Activated naive CD4-positive, alpha-beta T cell treated with anti-CD3 and anti-CD28 coated beads, Interleukin-2, amount 50 U/mL, for 72 hours (primary cell): ENCODE data around the gene ZNF732. TPM values are rescaled to one million over a fixed set of nuclear protein-coding genes. Genes with fewer than 3 reads are reported as not detected.
A peak's percentile ranks its signal among the peaks of the same experiment; 100 is the strongest.
"Not testable (repeated sequence)": the region's sequence is repeated elsewhere in the genome, so short reads cannot be mapped to it uniquely, and the experiment has no call there.

Experiments
- ATAC-seq, 2 donors: fragments of 150-1000 bp; cut with Tn5 transposase; 2 replicates each; pipeline ENCODE4 v1.10.0; 2021; ENCODE audit warnings: mild to moderate bottlenecking in 2 of 2, moderate library complexity in 2 of 2
- DNase-seq, 2 donors: peaks; one replicate each; pipeline ENCODE4 v3.0.0; 2021 to 2022; ENCODE audit warnings: low spot score in 2 of 2
- H3K27ac Mint-ChIP-seq, 2 donors: one replicate each; pipeline ENCODE4 v1.8.0; 2022; ENCODE audit warnings: mild to moderate bottlenecking in 2 of 2, mixed read lengths in 2 of 2
- H3K36me3 Mint-ChIP-seq, 2 donors: one replicate each; pipeline ENCODE4 v1.8.0; 2022; ENCODE audit warnings: mixed read lengths in 2 of 2
- H3K9me3 Mint-ChIP-seq, 2 donors: one replicate each; pipeline ENCODE4 v1.8.0; 2022; ENCODE audit warnings: mixed read lengths in 2 of 2
- total RNA-seq, 2 donors: library from RNA; stranded (reverse); gene quantifications; one replicate each; pipeline ENCODE4 v1.2.3, GENCODE V29; 2022

ZNF732 gene
- total RNA-seq, 2 donors from 2014 or later = not detected

DNA sequence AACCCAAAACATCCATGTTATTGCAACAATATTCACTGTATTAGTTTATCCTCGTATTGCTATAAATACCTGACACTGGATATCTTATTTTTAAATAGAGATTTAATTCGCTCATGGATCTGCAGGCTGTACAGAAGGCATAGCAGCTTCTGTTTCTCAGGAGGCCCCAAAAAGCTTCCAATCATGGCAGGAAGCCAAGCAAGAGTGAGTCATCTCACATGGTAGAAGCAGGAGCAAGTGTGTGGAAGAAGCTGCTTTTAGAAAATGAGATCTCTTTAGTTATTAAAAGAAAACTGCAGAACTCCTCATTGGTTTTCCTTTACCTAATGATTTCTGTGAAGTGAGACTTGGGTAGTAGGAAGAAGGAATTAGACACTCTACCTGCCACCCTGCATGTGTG, 16.4 kb downstream of the ZNF732 start:
- H3K9me3 Mint-ChIP-seq = peaks cover 11 to 15% of the 10 kb centered on the region in 2 donors
- peaks cover 19 to 24% of the 10 kb centered on the region in 2 donors for H3K36me3 Mint-ChIP-seq
- no peak overlapping the region for H3K27ac Mint-ChIP-seq
- ATAC-seq (no peak), DNase-seq (no peak)

DNA sequence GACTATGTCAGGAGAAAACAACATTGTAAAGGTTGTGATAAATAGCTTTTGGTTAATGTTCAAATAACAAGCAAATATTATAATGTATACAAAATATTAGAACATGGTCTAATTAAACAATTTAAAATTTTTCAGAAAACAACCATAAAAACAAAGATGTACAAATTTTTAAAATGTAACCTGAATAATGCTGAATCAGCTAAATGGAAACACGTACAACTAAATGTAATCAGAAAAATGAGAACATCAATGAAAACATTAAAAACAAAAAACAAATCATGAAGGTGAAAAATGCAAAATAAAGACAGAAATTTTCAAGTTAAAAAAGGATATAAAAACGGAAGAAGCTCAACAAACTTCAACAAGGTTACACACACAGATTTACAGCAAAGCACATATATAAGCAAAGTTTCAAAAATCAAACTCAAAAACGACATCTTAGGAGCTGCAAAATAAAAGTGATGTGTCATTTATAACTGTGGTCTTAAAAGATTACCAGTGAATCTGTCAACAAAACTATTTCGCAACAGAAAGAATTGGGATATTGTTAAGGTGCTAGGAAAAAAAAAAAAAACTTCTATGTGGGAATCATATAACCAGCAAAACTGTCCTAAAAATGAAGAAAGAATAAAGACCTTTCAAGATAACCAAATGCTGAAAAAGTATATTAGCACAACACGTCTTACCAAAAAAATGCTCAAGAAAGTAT, 31.8 kb downstream of the ZNF732 start:
- H3K36me3 Mint-ChIP-seq = peaks cover 44 to 54% of the 10 kb centered on the region in 2 donors
- ATAC-seq (no peak), DNase-seq (no peak)
- no peak overlapping the region for H3K27ac Mint-ChIP-seq
- peaks cover 49 to 60% of the 10 kb centered on the region in 2 donors for H3K9me3 Mint-ChIP-seq

DNA sequence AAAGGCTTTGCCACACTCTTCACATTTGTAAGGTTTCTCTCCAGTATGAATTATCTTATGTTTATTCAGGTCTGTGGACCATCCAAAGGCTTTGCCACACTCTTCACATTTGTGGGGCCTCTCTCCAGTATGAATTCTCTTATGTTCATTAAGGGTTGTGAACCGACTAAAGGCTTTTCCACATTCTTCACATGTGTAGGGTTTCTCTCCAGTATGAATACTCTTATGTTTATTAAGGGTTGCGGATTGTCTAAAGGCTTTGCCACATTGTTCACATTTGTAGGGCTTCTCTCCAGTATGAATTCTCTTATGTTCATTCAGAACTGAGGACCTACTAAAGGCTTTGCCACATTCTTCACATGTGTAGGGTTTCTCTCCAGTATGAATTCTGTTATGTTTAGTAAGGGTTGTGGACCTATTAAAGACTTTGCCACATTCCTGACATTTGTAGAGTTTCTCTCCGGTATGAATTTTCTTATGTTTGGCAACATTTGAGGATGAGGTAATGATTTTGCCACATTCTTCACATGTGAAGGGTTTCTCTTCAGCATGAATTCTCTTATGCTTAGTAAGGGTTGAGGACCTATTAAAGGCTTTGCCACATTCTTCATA, 33.7 kb downstream of the ZNF732 start:
- DNase-seq = no peak
- Mint-ChIP-seq H3K27ac (no peak overlapping the region), H3K36me3 (peaks cover 44 to 50% of the 10 kb centered on the region in 2 donors), H3K9me3 (peaks cover 42 to 51% of the 10 kb centered on the region in 2 donors)
- ATAC-seq = no peak

DNA sequence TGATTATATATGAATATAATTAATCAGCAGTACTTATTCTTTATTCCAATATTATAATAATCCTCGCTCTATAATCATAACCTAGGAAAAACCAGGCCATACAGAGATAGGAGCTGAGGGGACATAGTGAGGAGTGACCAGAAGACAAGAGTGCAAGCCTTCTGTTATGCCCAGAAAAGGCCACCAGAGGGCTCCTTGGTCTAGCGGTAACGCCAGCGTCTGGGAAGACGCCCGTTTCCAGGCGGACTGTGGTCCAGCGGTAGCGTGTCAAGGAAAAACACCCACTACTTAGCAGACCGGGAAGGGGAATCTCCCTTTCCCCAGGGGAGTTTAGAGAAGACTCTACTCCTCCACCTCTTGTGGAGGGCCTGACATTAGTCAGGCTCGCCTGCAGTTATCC, 46.0 kb downstream of the ZNF732 start:
- not testable (repeated sequence) for H3K27ac Mint-ChIP-seq, DNase-seq, ATAC-seq
- Mint-ChIP-seq H3K36me3 (peaks cover 51 to 65% of the 10 kb centered on the region in 2 donors), H3K9me3 (peaks cover 45 to 50% of the 10 kb centered on the region in 2 donors)

DNA sequence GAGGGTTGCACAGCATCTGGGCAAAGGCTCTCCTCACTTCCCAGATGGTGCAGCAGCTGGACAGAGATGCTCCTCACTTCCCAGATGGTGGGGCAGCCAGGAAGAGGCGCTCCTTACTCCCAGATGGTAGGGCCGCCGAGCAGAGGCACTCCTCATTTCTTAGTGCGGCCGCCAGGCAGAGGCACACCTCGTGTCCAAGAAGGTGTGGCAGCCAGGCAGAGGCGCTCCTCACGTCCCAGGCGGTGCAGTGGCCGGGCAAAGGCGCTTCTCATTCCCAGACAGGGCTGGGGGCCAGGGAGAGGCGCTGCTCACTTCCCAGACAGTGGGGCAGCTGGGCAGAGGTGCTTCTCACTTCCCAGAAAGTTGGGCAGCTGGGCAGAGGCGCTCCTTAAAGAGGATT, 48.8 kb downstream of the ZNF732 start:
- Mint-ChIP-seq H3K36me3 (peaks cover 54 to 60% of the 10 kb centered on the region in 2 donors), H3K27ac (no peak overlapping the region), H3K9me3 (peaks cover 39 to 48% of the 10 kb centered on the region in 2 donors)
- ATAC-seq = no peak
- DNase-seq = no peak

DNA sequence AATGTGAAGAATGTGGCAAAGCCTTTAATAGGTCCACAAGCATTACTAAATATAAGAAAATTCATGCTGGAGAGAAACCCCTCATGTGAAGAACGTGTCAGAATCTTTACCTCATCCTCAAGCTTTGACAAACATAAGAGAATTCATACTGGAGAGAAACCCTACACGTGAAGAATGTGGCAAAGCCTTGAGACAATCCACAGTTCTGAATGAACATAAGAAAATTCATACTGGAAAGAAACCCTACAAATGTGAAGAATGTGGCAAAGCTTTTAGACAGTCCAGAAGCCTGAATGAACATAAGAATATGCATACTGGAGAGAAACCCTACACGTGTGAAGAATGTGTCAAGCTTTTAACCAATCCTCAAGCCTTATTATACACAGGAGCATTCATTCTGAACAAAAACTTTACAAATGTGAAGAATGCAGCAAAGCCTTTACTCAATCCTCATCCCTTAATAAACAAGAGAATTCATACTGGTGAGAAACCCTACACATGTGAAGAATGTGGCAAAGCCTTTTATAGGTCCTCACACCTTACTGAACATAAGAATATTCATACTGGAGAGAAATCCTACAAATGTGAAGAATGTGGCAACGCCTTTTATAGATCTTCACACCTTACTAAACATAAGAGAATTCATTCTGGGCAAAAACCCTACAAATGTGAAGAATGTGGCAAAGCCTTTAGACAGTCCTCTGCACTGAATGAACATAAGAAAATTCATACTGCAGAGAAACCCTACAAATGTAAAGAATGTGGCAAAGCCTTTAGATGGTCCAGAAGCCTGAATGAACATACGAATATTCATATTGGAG, 51.1 kb downstream of the ZNF732 start:
- peaks cover 26 to 38% of the 10 kb centered on the region in 2 donors for H3K9me3 Mint-ChIP-seq
- DNase-seq = no peak
- H3K36me3 Mint-ChIP-seq = peaks cover 38 to 47% of the 10 kb centered on the region in 2 donors
- no peak overlapping the region for H3K27ac Mint-ChIP-seq
- no peak for ATAC-seq

DNA sequence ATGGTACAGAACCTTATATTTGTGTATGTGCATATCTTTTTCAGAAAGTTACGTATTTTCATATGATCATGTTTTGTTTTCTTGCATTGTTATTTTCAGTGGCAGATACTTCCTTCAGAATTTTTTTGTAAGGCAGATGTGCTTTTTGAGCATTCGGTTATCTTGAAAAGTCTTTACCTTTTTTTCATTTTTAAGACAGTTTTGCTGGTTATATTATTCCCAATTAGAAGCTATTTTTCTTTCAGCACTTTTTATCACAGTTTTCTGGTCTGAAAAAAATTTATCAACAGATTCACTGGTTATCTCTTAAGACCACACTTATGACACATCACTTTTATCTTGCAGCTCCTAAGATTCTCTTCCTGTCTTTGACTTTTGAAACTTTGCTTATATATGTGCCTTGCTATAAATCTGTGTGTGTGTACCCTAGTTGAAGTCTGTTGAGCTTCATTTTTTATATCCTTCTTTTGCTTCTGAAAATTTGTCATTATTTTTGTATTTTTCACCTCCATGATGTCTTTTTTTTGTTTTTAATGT, 53.1 kb downstream of the ZNF732 start:
- DNase-seq (no peak), ATAC-seq (no peak)

DNA sequence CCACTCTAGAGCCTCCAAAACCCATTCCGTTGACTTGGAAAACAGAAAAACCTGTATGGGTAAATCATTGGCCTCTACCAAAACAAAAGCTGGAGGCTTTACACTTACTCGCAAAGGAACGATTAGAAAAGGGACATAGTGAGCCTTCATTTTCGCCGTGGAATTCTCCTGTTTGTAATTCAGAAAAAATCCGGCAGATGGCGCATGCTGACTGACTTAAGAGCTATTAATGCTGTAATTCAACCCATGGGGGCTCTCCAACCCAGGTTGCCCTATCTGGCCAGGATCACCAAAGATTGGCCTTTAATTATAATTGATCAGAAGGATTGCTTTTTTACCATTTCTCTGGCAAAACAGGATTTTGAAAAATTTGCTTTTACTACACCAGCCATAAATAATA, 60.8 kb downstream of the ZNF732 start:
- DNase-seq (peak in 1 of 2 donors; percentile 72), ATAC-seq (no peak)
- Mint-ChIP-seq H3K36me3 (peaks cover 10 to 12% of the 10 kb centered on the region in 2 donors), H3K9me3 (peaks cover 0 to 13% of the 10 kb centered on the region in 2 donors), H3K27ac (no peak overlapping the region)

More for the DNA sequence above, 53.1 kb downstream of the ZNF732 start:
- peaks cover 43 to 51% of the 10 kb centered on the region in 2 donors for H3K36me3 Mint-ChIP-seq
- H3K9me3 Mint-ChIP-seq = peaks cover 26 to 44% of the 10 kb centered on the region in 2 donors
- no peak overlapping the region for H3K27ac Mint-ChIP-seq

DNA sequence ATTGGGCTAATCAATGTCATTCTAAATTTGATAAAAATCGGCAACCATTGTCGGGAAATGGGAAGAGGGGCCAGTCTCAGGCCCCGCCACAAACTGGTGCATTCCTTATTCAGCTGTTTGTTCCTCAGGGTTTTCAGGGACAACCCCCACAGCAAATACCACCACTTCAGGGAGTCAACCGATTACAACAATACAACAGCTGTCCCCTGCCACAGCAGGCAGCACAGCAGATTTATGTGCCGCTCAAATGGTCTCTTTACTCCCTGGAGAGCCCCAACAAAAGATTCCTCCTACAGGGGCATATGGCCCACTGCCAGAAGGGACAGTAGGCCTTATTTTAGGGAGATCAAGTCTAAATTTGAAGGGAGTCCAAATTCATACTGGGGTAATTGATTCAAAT, 61.8 kb downstream of the ZNF732 start:
- peaks cover 2 to 5% of the 10 kb centered on the region in 2 donors for H3K9me3 Mint-ChIP-seq
- peaks cover 10 to 12% of the 10 kb centered on the region in 2 donors for H3K36me3 Mint-ChIP-seq
- no peak overlapping the region for H3K27ac Mint-ChIP-seq
- ATAC-seq (no peak), DNase-seq (no peak)

DNA sequence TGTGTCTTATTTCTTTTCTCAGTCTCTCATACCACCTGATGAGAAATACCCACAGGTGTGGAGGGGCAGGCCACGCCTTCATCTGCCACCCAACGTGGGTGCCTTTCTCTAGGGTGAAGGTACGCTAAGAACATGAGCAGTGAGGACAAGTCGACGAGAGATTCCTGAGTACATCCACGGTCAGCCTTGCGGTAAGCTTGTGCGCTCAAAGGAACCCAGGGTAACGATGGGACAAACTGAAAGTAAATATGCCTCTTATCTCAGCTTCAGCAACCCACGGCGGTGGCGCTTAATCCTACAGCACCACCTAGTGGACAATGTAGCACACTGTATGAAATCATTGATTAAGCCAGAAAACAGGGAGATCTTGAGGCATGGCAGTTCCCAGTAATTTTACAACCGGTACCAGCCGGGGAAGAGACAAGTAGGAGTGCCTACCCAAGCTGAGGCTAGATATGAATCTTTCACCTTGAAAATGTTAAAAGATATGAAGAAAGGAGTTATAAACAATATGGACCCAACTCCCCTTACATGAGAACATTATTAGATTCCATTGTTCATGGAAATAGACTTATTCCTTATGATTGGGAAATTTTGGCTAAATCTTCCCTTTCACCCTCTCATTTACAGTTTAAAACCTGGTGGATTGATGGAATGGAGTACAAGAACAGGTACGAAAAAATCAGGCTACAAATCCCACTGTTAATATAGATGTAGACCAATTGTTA, 63.0 kb downstream of the ZNF732 start:
- ATAC-seq = peak; percentile 93 to 97
- peak; percentile 65 for DNase-seq
- peak overlapping the region in 1 of 2 donors; percentile 82 for H3K27ac Mint-ChIP-seq
- peaks cover 7 to 8% of the 10 kb centered on the region in 2 donors for H3K36me3 Mint-ChIP-seq
- H3K9me3 Mint-ChIP-seq = peaks cover 3 to 5% of the 10 kb centered on the region in 2 donors

DNA sequence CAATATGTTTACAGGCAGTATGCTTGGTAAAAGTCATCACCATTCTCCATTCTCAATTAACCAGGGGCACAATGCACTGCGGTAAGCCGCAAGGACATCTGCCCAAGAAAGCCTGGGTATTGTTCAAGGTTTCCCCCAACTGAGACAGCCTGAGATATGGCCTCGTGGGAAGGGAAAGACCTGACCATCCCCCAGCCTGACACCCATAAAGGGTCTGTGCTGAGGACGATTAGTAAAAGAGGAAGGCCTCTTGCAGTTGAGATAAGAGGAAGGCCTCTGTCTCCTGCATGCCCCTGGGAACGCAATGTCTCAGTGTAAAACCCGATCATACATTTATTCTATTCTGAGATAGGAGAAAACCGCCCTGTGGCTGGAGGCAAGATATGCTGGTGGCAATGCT, 63.9 kb downstream of the ZNF732 start:
- H3K36me3 Mint-ChIP-seq, ATAC-seq, H3K9me3 Mint-ChIP-seq, DNase-seq: not testable (repeated sequence)
- peak overlapping the region in 1 of 2 donors; percentile 82 for H3K27ac Mint-ChIP-seq

DNA sequence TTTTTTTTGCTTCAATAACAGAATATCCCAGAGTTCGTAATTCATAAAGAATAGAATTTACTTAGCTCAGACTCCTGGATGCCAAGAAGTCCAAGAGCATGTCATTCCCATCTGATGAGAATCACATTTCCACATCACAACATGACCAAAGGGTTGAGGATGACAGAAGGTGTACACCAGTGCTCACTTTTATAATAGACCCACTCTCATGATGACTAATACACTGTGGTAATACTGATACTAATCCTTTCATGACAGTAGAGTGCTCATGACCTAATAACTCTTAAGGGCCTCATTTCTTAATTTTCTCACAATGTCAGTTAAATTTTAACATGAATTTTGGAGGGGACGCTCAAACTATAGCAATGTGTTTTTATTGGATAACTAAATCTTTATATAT, 69.2 kb downstream of the ZNF732 start:
- H3K9me3 Mint-ChIP-seq = peaks cover 4 to 11% of the 10 kb centered on the region in 2 donors
- ATAC-seq (peak; percentile 68 to 84), DNase-seq (no peak)
- no peak overlapping the region for H3K27ac Mint-ChIP-seq
- H3K36me3 Mint-ChIP-seq = peaks cover under 1 to 1% of the 10 kb centered on the region in 2 donors

DNA sequence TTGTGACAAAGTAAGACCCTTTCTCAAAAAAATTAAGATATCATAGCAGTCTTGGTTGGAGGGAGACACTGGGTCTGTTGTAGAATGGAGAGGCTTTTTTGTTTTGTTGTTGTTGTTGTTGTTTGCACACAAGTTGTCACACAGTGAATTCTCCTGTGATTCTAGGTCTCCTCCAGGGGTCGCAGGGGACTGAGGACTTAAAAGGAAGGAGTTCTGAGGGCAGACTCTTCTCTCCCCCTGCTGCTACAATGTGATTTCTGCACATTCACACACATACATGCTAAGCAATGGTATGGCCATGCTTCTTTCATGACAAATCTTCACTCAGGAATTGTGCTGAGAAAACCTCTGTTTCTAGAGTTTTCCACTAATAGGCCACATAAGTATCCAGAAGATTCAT, 71.1 kb downstream of the ZNF732 start:
- ATAC-seq (no peak), DNase-seq (no peak)
- H3K27ac Mint-ChIP-seq = no peak overlapping the region
- H3K9me3 Mint-ChIP-seq = peaks cover 8 to 26% of the 10 kb centered on the region in 2 donors
- H3K36me3 Mint-ChIP-seq = peaks cover 5 to 17% of the 10 kb centered on the region in 2 donors

DNA sequence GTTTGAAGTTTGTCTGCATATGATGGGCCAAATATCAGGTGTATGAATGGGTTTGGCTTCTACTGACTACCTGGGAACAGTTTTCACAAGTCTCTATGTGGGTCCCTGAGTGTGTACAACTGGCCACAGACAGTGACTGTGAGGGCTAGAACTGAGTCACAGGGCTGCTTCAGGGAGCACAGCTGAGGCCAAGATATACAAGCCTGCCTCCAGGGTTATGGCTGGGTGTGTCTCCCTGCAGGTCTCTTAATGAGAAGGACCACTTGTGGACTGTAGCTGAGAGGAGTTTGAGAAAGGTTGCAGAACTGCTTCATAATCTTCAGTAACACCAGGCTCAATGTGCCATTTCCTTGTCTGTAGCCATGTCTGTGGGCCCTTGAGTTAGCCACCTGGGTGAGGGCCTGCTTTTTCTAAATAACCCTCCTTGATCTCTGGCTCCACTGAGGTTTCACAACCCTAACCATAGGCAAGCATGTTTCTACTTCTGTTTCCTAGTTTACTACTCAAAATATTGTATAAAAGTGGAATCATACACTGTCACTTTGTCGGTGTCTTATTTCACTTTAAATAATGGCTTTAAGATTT, 81.3 kb downstream of the ZNF732 start:
- no peak for DNase-seq
- ATAC-seq = no peak
- Mint-ChIP-seq H3K9me3 (peaks cover 0 to 18% of the 10 kb centered on the region in 2 donors), H3K27ac (no peak overlapping the region), H3K36me3 (peaks cover 0 to 31% of the 10 kb centered on the region in 2 donors)
